Heart left ventricle (tissue), 16 donors: Measurements from ENCODE around the gene MED1. TPM values are rescaled to one million over a fixed set of nuclear protein-coding genes. Genes with fewer than 3 reads are reported as not detected.

Experiments used
- ATAC-seq, 4 donors: fragments of 200-7000 bp; cut with Tn5 transposase; one replicate each; pipeline ENCODE4 v1.9.1; 2020 to 2022; ENCODE audit warnings: moderate library complexity in 4 of 4, mild to moderate bottlenecking in 3 of 4, moderate number of reproducible peaks in 1 of 4
- DNase-seq, 5 donors: peaks; one replicate each; pipeline ENCODE4 v3.0.0-alpha.2; 2020
- H3K27ac ChIP-seq, 12 donors: fragments of 200-600 bp; sonication (generic) in 4 of 12; one replicate each; pipeline versions ENCODE4 v1.5.0 to v1.8.0; 2016 to 2022; ENCODE audit warnings: mild to moderate bottlenecking in 2 of 12
- H3K27me3 ChIP-seq, 9 donors: fragments of 200-600 bp; sonication (generic) in 2 of 9; one replicate each; pipeline versions ENCODE4 v1.5.1 to v1.8.0; 2016 to 2022; ENCODE audit warnings: mild to moderate bottlenecking in 3 of 9
- H3K36me3 ChIP-seq, 9 donors: fragments of 200-600 bp; sonication (generic) in 2 of 9; one replicate each; pipeline versions ENCODE4 v1.5.0 to v1.8.0; 2018 to 2022; ENCODE audit warnings: mild to moderate bottlenecking in 2 of 9
- H3K4me1 ChIP-seq, 12 donors: fragments of 200-600 bp; sonication (generic) in 4 of 12; one replicate each; pipeline versions ENCODE4 v1.5.0 to v1.8.0; 2016 to 2022; ENCODE audit warnings: mild to moderate bottlenecking in 3 of 12
- H3K4me3 ChIP-seq, 12 donors: fragments of 200-600 bp; sonication (generic) in 4 of 12; one replicate each; pipeline versions ENCODE4 v1.5.0 to v1.8.0; 2017 to 2022; ENCODE audit warnings: mild to moderate bottlenecking in 9 of 12, moderate library complexity in 4 of 12
- H3K9me3 ChIP-seq, 12 donors: fragments of 200-600 bp; sonication (generic) in 4 of 12; one replicate each; pipeline versions ENCODE4 v1.5.0 to v1.8.0; 2016 to 2022; ENCODE audit warnings: mild to moderate bottlenecking in 1 of 12
- CTCF ChIP-seq, 12 donors: fragments of 200-600 bp; sonication (generic) in 4 of 12; IDR thresholded peaks; one replicate each; pipeline versions ENCODE4 v1.5.0 to v1.8.0; 2018 to 2022; ENCODE audit warnings: antibody characterized with exemption in 12 of 12, mild to moderate bottlenecking in 5 of 12
- POLR2A ChIP-seq, 2 donors: fragments of 450-650 bp; IDR thresholded peaks; one replicate each; pipeline ENCODE4 v1.6.1; 2017; ENCODE audit warnings: antibody characterized with exemption in 2 of 2, mild to moderate bottlenecking in 2 of 2, moderate library complexity in 2 of 2
- WGBS, 4 donors: extraction: QIAGEN DNeasy Blood & Tissue Kit in 2 of 4; methylation state at CpG; one replicate each; pipeline versions ENCODE4 v1.1.5 to v1.1.7; 2013 to 2018; 5-methylcytosine and 5-hydroxymethylcytosine counted together
- intact Hi-C, 10 donors: fragments of 100-400 bp; cut with DNase I; formaldehyde crosslinking; loops; one replicate each; pipeline versions ENCODE4 v1.11.1 to v1.14.2; 2022
- polyA plus RNA-seq, 2 donors: library from polyadenylated mRNA; stranded (reverse); fragments of 200-250 nt; gene quantifications; one replicate each; pipeline ENCODE4 v1.2.3, GENCODE V29; 2013
- total RNA-seq, 9 donors: library from RNA; depleted of rRNA in 2 of 9; stranded (reverse); fragments of >200 nt in 2 of 9; fragmentation: NEBNext Ultra II Directional in 3 of 9; extraction: Animal tissue kit (Norgen Biotek cat#: 25700) in 3 of 9; gene quantifications; one replicate each; pipeline versions ENCODE4 v1.1.0 to v1.2.4, GENCODE V29; 2016 to 2023
- donor health status: ischemic (EF 13 %, LVEDD 7.1; RV severe dilation, severe dysfunction).
- donor health status: healthy with polysubstance abuse.
- donor health status: DM: no; HTN: yes; CAD: no.
- donor health status: DM: no; HTN: no; CAD: no.
- donor health status: ischemic (EF 25% LVEDD 6.9; RV normal size, moderate dysfunction).
- donor health status: ischemic (EF 25% LVEDD 5.7; RV mildly dilated, moderate dysfunction).
- donor health status: healthy.
- donor health status: DM: yes; HTN: yes; CAD: no.
- donor health status: ischemic (EF 35%, LVEDD 5.7; RV mildly dilated, moderate dysfunction).
- donor health status: nonischemic (EF 11% LVEDD 7.7; RV severe dilation, severe dysfunction).
- donor health status: DM: yes; HTN: yes; CAD: no.
- donor health status: PGD.
- donor health status: ischemic (EF 29% LVEDD 5.4; RV normal size, mild dysfunction).
- donor health status: nonischemic (EF 23%, LVEDD 6.1; RV moderate dilation, normal function).

The MED1 gene
- total and polyA plus RNA-seq, 11 donors: 7.2 to 29.4 (median 20.5) TPM

- intact Hi-C loops: loop anchor here in 2 of 10 donors (1.0 kb wide), 1 partner anchor 10 kb away; the partner anchor contains the start of gene MED1 (in 2 of the 2)
- peak within 1 kb of the TSS; percentile 76 to 98 (median 89) for H3K4me3 ChIP-seq
- no peak for TF ChIP-seq CTCF (IDR thresholded peaks at IDR 0.05)
- peak in 1 of 2 donors; percentile 78 for TF ChIP-seq POLR2A (IDR thresholded peaks at IDR 0.05)
- WGBS, 4 donors: 1 to 2% (median 1%) methylated on average over 47 to 51 of the region's 51 CpGs
- no peaks in the 10 kb centered on the region for H3K27me3 ChIP-seq
- H3K36me3 ChIP-seq: peaks cover 0 to 2% (median 0%) of the 10 kb centered on the region in 9 donors
- ATAC-seq (peak; percentile 90 to 94 (median 90)), DNase-seq (peak; percentile 93 to 97 (median 97))
- peaks cover 4 to 35% (median 27%) of the 10 kb centered on the region in 12 donors for H3K4me1 ChIP-seq
- peak within 1 kb of the TSS; percentile 88 to 99 (median 97) for H3K27ac ChIP-seq
- no peaks in the 10 kb centered on the region for H3K9me3 ChIP-seq
Observed at GRCh38 chr17:39461113-39461925, 10.3 kb upstream of the MED1 start, which contains the start of gene CDK12. Gene CDK12, plus strand, starts transcription at chr17:39461486. Its CDS starts 586 bp downstream, at chr17:39462072.

- no peaks in the 10 kb centered on the region for H3K27me3 ChIP-seq
- no peaks in the 10 kb centered on the region for H3K9me3 ChIP-seq
- 81 to 88% (median 85%) methylated on average over 4 of the region's 4 CpGs for WGBS, 4 donors
- H3K4me1 ChIP-seq: peaks cover 0 to 12% (median 6%) of the 10 kb centered on the region in 12 donors
- no peak overlapping the region for H3K27ac ChIP-seq
- intact Hi-C loops: no loop called here
- TF ChIP-seq POLR2A (IDR thresholded peaks at IDR 0.05): no peak
- no peak for TF ChIP-seq CTCF (IDR thresholded peaks at IDR 0.05)
- no peak overlapping the region for H3K4me3 ChIP-seq
- no peak for DNase-seq
- ATAC-seq: no peak
- H3K36me3 ChIP-seq: no peaks in the 10 kb centered on the region
Observed at GRCh38 chr17:39455919-39456318, 4.9 kb upstream of the MED1 start.

- Histone ChIP-seq H3K27ac (peak overlapping the region in 1 of 12 donors; percentile 83), H3K9me3 (no peaks in the 10 kb centered on the region), H3K4me1 (peaks cover 0 to 29% (median 12%) of the 10 kb centered on the region in 12 donors), H3K4me3 (peak overlapping the region in 11 of 12 donors; percentile 64 to 94 (median 84)), H3K36me3 (peaks cover 0 to 36% (median 31%) of the 10 kb centered on the region in 9 donors), H3K27me3 (no peaks in the 10 kb centered on the region)
- no peak for ATAC-seq
- no peak for TF ChIP-seq POLR2A (IDR thresholded peaks at IDR 0.05)
- no peak for TF ChIP-seq CTCF (IDR thresholded peaks at IDR 0.05)
- intact Hi-C loops: no loop called here
- 83 to 92% (median 84%) methylated on average over 13 of the region's 13 CpGs for WGBS, 4 donors
- DNase-seq: no peak
Observed at GRCh38 chr17:39450051-39450450, 1.0 kb downstream of the MED1 start.

- ATAC-seq: no peak
- intact Hi-C loops: no loop called here
- no peak overlapping the region for H3K27ac ChIP-seq
- TF ChIP-seq CTCF (IDR thresholded peaks at IDR 0.05) (no peak), POLR2A (IDR thresholded peaks at IDR 0.05) (no peak)
- no peak for DNase-seq
- peaks cover 0 to 61% (median 56%) of the 10 kb centered on the region in 9 donors for H3K36me3 ChIP-seq
- 86 to 93% (median 87%) methylated on average over 5 of the region's 5 CpGs for WGBS, 4 donors
- H3K27me3 ChIP-seq: no peaks in the 10 kb centered on the region
- no peak overlapping the region for H3K4me3 ChIP-seq
- peaks cover 0 to 29% (median 12%) of the 10 kb centered on the region in 12 donors for H3K4me1 ChIP-seq
- H3K9me3 ChIP-seq: no peaks in the 10 kb centered on the region
Observed at GRCh38 chr17:39447561-39447960, 3.5 kb downstream of the MED1 start.
